SKM-1 treated with dmso at 0.1 percent for 144 hours (cell line): Measurements from ENCODE around the gene FOXA2.
"Not testable (repeated sequence)": the region's sequence is repeated elsewhere in the genome, so short reads cannot be mapped to it uniquely, and the experiment has no call there.

ENCODE experiments used
- DNase-seq: peaks from one replicate; lab custom pipeline; 2025; ENCODE audit not compliant: unreplicated experiment; lab: John Stamatoyannopoulos, UW

Gene FOXA2

DNA sequence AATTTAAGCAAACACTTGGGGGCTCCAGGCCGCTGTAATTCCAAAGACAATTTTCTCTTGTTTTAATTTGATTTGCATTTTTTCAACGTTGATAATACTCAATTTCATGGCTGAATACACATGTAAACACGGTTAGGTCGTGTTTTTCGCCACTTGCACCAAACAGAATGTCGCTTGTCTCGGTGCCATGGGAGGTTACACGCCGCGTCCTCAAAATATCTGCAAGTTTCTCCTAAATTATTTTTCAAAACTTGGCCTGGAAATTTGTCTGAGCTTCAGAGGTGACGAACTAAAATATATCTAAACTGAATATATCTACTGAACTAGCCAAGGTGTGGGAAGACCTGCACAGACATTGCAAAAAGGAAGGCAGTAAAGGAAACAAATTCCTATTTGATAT is 15.0 kb downstream of the FOXA2 start:
- no peak for DNase-seq

DNA sequence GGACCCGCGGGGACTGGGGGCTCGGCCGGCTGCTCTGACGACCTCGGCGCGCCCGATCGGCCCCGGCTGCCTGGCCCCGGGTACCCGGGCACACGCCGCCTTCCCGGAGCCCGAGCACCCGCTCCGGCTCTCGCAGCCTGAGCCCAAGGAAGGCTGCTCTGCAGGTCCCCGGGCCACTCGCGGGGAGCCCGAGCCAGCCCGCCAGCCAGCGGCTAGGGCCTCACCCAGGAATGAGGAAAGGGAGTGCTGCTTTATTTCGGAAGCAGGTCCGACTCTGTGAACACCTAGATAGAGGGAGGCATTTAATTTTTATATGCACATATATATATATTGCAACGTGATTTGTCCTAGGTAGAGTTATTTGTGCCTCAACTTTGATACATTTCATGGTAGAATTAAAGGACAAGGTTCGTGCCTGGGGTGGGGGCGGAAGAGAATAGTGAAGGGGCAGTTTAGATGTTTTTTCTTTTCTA is 15.5 kb downstream of the FOXA2 start:
- no peak for DNase-seq

DNA sequence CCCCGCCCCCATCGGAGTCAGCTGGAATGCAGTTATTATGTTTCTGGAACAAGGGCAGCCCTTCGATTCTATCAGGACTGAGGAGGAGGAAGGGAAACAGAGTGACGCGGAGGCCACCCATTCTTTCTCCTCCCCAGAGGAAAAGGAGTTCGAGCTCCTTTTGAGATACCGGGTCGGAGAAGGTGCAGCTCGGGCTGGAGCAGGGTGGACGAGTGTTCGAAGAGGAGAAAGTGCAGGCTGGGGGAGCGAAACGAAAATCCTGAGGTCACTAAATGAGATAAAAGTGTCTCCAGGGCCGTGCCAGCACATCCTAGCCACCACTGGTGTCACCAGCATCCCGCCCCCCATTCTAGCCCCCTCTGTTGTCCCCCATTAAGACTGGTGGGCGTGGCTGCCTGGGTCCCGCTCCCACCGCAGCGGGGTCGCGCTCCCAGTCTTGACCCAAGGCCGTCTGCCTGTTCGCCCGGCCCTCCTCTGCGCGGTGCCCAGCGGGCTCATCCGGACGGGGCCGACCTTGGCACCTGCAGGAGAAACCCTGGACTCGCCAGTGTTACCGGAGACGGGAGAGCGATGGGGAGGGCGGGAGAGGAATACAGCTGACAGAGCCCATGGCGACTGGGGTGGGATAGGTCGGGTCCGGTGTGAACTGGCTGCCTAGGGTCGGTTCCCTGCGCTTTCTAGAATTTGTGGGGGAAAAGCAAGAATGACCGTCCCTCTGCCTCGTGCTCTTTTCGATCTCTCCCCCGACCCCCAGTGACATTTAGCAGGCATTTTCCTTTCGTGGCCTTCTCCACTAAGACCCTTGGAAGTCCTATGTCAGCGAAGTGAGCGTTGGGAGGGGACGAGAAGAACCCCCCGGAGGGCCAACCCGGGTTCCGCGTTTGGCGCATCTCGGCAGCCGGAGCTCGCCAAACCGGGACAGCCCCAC is 16.2 kb downstream of the FOXA2 start:
- DNase-seq = no peak

DNA sequence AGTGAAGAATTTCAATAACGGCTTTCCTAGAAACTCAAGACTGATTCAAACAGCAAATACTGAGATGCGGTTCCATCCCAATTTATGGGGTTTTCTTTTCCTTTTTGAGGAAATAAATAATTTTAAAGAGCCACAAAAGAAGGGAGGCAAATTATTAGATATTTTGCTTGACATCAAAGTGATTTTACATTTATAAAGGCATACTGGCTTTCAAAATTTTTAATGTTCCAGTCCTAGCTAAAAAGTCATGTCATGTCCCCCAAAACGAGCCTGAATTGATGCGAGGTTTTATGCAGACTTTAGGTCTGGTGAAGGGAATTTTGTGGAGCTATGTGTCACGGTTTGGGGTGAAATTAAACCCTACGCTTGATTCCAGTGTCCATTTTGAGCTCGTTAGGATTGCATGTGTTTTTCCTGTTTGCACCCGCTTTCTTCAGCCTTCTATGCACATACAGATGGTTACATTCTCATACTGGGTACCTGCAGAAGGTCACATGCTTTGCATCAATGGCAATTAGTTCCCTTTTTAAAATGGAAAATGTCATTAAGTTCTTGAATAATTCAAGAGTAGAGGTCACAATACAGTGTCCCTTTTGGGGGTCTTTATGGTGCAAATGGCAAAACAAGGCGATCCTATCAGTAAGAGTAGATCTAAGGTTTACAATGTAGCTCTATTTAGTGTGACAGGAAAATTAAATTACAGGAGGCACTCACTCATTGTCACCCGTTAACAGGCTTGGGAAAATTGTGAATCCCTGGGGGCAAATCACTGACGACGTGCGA is 17.3 kb downstream of the FOXA2 start:
- no peak for DNase-seq

DNA sequence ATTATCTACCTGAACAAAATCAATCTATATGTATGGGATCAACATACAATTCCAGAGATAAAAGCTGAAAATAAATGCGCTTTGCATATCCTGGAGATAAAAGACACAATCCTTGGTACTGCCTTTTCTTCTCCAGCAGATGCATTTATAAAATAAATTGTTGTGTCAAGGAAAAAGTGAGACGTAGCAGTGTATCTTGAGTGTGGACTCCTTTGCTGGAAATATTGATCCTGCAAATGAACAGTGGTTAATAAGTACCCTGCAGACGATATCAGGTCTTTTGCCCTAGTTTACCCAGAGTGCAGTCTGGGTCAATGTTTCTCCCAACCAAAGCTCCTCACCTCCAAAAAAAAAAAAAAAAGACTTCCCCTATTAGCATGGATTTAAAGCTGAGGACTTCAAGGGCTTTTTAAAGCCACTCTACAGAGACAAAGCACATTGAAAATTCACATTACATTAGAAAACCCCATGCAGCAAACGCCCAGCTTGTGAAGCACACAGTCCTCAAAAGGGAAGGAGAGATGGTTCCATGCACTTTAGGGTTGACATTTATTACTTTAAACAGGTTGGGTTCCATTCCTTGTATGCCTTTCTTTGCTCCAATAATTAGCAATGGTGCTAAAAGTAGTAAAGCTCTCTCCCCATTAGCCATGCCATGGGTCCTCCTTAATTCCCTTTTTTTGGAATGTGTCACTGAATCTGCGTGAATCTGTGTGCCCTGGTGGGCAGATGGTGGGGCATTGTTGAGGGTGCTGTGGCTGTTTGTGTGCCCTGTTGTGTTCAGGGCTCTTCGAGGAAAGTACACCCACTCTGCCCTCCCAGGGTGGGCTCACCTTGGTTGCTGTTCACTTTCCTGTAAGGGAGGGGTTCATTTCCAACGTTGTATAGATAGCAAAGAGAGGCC is 21.1 kb downstream of the FOXA2 start:
- no peak for DNase-seq

DNA sequence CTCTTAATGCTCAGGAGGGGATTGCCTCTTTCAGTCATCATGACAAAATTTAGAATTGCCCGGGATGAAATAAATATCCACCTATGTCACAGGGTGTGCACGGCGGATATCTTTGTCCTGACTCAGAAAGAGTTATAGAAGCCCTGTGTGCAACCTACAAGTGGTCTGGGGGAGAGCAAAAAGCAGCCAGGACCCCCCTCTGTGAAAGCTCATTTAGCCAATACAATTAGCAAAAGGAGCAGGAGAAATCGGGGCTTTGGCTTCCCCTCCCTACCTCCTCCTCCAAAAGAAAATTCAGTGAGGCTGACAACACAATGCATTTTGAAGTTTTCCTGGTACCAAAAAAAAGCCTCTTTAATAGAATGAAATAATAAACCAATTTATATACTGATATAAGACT is 21.8 kb downstream of the FOXA2 start:
- no peak for DNase-seq

DNA sequence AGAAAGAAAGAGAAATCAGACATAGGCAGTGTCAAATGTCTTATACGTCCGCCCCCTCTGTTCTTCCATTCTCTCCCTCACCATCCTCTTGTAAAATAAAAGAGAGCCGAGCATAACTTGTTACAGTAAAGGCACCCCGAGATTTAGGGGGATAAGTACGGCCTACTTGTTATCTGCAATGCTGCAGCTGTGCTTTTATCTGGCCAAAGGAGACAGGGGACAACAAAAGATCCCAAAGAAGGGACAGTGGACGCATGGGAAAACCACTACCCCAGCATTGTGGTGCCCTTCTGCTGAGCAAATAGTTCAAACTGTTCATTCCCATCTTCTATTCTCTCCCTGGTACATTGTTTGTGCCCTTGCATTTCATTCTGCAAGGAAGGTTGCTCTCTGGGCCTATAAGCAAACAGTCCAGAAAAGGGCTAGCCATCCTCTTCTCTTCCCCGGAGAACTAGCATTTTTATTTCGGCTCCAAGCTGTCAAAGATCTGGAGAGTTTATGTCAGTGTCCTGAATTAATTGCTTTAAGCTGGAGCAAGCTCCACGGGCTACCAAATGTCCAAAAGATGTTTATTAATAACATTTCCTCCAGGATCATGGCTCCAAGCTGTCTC is 22.3 kb downstream of the FOXA2 start:
- no peak for DNase-seq

DNA sequence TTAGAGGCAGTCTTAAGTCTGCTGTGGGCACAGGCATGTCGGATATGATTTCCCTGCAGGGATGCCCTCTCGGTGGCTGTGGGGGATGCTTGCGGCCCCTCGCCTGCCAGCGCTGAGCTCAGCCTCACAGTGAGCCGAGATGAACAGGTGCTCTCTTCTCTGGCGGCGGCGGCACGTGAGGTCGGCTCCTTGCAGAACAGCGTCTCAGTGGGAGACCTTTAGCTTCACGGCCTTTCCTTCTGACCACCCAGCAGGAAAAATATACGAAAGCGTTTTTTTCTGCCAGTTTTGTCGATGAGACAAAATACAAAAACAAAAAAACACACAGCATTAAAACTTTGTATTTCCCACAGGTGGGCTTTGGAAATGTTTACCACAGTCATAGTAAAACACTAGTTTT is 23.6 kb downstream of the FOXA2 start:
- no peak for DNase-seq

DNA sequence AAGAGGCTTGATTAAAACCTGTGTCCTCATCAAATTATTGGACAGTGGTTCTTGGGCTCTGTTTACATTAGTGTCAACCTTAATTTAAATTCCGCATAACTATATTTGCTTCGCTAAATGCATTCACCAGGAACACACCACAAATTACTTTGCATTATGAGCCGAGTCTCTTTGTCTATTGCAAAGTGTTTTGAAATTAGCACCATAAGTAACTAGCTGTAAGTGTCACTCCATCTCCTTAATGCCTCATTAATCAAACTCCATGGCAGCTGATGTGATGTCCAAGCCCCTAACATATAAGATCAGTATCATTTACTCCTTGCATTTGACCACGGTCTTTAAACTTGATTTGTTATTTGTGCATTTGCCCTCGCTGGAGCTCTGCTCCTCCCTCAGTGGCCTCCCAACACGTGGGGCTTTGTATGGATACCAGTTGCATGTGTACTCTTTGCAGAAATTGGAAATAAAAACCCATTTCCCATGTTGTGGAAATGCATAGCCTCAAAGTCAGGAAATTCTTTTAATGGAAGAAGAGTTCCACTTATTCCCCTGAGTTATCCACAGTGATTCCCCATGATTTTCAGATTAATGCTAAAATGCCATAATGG is 24.6 kb downstream of the FOXA2 start:
- no peak for DNase-seq

DNA sequence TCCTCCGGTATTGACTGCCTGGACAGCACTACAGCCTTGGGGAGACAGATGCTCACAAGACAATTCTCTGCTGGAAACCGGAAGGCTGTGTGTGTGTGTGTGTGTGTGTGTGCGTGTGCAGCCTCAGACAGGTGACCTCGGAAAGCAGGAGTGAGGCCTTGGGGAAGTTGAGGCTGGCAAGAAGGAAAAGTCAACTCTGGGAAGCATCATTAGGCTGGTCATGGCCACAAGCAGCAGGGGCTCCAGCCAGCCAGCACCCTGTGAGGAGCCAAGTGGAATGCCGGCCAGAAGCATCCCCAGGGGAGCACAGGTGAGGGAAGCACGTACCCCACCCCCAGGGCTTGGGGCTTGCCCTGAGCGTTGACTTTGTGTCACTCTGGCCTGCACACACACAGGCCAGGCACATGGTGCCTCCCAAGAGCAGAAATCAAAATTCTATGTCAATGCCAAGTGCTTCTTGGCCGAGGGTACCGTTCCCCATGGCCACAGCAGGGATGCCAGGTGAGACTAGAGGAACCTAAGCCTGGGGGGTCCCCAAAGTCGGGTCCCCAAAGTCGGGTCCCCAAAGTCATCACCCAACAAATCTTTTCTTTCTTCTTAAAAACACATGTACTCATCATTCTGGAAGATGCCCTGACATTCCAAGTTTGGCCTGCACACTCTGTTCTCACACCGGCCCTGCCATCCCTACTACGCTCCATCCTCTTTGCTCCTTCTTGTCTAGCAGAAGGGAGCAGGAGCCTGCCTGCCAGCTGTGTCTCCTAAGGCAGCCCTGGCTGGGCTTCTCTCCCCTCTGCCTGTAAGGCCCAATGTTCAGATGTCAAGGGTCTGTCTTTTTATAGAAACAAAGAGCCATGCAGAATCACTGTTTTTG is 26.7 kb downstream of the FOXA2 start:
- no peak for DNase-seq

DNA sequence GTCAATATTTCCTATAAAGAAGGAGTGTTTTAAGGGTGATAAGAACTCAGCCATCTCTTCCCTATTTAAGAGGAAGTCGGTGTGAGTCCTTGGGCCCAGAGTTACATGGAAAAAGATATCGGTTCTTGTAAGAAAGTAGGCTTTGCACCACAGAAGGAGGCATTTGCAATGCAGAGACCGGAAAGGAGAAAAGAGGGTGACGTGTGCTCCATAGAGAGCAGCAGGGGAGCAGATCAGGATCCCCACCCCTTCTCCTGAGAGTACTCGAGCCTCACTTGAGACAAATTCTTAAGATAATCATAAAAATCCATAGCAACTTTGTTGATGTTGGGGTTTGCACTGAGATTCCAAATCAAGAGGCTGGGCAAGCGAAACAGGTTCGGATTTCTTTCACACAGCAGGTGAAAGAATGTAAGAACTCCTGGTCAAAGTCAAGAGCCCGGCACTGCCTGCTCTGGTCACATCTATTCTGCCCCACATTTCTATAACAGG is 27.8 kb downstream of the FOXA2 start:
- DNase-seq = no peak

DNA sequence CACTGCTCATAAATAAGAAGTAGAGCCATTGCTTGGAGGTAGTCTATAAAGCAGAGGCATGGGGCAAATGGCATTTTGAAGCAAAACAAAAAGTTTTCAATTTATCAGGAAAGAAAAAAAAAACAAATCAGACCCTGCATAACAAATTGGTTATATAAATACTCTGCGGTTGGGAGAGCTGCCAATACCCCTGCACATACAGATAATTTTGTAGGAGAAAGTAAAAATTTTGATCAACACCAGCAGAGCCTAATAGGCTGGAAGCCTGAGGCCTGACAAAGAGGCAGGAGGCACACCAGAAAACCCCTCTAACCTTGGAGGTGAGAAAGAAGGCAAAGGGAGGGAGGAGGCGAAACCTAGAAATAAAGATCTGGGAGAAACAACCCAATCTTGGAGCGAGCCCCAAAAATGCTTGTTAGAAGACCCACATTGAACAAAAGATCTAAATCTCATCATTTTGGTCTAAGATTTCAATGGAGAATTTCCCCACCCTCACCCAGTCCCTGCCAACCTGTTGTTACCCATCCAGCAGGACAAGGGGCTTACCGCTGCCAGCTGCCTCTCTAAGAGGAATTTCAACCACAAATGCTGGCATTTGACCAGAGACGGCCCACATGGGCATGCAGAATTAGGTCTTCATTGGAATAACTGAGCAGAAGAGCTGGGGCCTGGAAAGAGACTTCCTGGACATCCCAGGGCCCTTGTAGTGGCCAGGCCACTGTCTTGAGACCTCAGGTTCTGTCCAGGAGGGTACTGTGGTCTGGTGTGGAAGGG is 28.4 kb downstream of the FOXA2 start:
- DNase-seq = no peak

DNA sequence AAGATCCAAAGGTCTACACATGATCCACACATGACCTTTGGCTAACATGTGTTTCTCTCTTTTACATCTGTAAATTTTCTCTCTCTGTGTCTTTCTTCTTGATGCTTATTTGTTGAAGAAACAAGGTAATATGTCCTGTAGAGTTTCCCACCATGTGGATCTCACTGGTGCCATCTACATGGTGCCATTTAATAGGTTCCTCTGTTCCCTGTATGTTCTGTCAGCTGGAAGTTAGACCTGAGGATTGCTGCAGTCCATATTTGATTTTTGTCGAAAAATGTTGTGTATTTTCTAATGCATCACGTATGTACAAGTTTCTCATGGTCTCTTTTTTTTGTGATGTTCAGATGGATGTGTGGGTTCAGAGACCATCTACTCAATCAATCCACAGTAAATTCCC is 30.0 kb downstream of the FOXA2 start:
- no peak for DNase-seq

DNA sequence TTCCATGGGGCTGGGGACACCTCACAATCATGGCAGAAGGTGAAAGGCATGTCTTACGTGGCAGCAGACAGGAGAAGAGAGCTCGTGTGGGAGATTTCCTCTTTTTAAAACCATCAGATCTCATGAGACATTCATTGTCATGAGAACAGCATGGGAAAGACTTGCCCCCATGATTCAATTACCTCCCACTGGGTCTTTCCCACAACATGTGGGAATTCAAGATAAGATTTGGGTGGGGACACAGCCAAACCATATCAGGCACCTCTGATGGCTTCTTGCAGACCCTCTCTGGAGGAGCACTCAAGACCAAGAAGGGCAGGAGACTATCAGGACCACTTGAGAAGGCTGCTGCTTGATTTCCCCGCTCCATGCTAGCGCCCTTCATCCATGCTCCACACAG is 33.9 kb downstream of the FOXA2 start:
- DNase-seq = not testable (repeated sequence)

DNA sequence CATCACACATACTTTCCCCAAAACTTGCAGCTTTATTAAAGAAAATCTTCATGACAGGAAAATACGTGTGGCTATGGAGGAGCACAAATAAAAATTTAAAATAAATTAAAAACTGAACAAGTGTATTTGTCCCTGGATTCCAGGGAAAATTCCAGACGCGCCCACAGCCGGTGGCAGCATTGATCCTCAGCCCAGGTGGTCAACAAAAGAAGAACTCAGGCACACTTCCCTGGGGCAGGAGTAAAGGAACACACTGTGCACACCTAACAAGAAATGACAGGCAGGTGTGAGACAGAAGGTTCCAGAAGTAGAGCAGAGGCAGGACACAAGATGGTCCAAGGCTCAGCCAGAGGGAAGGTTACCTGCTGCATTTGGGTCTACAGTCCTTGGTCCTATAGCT is 36.3 kb downstream of the FOXA2 start:
- no peak for DNase-seq

DNA sequence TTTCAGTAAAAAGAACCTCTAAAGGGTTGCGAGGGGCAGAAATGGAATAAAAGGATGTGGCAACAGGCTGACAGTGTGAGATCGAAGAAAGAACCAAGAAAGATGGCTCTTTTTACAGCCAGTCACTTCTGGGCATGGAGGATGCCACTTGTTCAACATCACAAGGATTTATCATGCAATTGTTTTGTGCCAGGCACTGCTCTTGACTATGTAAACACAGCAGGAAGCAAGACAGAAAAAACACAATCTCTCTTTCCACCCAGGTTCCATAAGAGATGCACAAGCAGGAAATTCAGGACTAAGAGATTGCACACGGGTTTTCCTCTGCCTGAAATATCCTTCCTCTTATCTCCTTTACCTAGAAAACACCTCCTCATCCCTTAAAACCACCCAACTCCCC is 38.0 kb downstream of the FOXA2 start:
- DNase-seq = no peak

DNA sequence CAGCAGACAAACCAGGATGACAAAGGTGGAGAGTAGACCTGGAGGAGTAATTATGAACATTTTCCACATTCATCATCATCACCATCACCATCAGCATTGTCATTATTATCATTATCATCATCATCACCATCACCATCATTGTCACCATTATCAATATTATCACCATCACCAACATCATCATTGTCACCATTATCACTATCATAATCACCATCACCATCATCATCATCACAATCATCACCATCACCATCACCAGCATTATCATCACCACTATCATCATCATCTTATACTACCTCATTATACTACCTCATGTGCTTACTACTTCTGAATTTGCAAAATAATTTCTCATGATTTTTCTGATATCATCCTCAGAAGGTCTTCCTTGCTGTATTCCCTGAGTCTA is 39.3 kb downstream of the FOXA2 start:
- no peak for DNase-seq

DNA sequence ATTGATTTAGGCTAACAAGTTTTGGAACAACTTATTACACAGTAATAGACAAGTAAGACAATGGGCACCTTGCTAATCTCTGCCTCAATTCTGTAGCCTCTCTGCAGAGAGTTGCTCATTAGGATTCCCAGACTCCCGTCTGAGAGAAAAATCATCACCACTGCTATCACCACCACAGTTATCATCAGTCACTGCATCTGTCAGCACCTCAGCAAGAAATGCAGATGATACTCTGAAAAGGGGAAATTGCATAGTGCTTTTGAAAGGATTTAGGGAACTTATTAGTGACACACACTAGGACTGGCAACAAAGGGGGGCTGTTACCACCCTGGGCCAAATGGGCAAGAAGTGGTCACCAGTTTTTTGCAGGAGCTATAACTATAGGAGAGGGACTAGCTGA is 39.9 kb downstream of the FOXA2 start:
- DNase-seq = no peak
